Spleen (tissue), 7 donors: ENCODE measurements around the gene PRG3.

ENCODE experiments used
- CTCF ChIP-seq, 11 experiments: fragments of 200-600 bp in 7 of 11; fragments of 450-650 bp in 4 of 11; sonication (generic) in 4 of 11; IDR thresholded peaks in 8 of 11; conservative IDR thresholded peaks in 3 of 11; 1 replicate in 7 of 11; 2 replicates in 4 of 11; pipeline versions ENCODE4 v1.4.0 to v1.8.0; 2016 to 2021; ENCODE audit warnings: antibody characterized with exemption in 11 of 11, inconsistent platforms in 4 of 11, mild to moderate bottlenecking in 1 of 11
- POLR2A ChIP-seq, 3 donors: fragments of 450-650 bp; IDR thresholded peaks; one replicate each; pipeline ENCODE4 v1.5.1; 2017; ENCODE audit warnings: antibody characterized with exemption in 3 of 3, mild to moderate bottlenecking in 1 of 3
- POLR2AphosphoS5 ChIP-seq, 3 donors: sonication (generic); formaldehyde crosslinking; IDR thresholded peaks; one replicate each; pipeline ENCODE4 v1.5.1; 2017; ENCODE audit warnings: antibody characterized with exemption in 3 of 3
- donor health status: DM: no; HTN: no; CAD: no; lungs with moderate emphysema.
- donor health status: DM: no; HTN: no; CAD: no.
- donor health status: DM: no; HTN: no; CAD: no.

DNA sequence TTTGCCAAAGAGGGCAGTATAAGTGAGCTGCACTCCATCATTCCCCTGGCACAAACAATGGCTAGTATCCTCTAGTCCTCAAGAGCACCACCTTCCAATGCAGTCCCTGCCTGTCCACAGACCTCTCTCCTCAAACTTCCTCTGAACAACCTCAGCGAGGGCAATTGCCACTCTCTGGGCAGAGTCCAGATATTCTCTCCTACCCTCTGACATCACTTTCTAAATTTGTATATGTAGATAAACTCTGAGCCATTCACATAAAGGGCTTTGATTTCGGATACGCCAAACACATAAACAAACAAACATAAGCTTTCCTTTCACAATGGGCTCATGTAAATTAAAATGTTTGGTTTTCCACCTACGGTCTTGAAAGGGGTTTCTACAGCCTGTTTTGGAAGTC, 49.0 kb upstream of the PRG3 start:
- TF ChIP-seq CTCF (IDR thresholded peaks at IDR 0.05 in 8 of 11, conservative IDR thresholded peaks at IDR 0.05 in 3 of 11) = no peak
- no peak for TF ChIP-seq POLR2A (IDR thresholded peaks at IDR 0.05)
- no peak for TF ChIP-seq POLR2AphosphoS5 (IDR thresholded peaks at IDR 0.05)
